Activated CD4-positive, alpha-beta T cell treated with anti-CD3 and anti-CD28 coated beads, Interleukin-2, Interleukin-6, amounts not matched to agents 100 ng/mL and 50 ng/mL, durations not matched to agents 16 hours and 8 hours (primary cell): Measurements from ENCODE around the gene DPF3.

Experiments
- DNase-seq: peaks from one replicate; pipeline ENCODE4 v3.0.0-alpha.2; 2020

Gene DPF3

GRCh38 chr14:72792051-72792788 is 101.7 kb downstream of the DPF3 start:
- DNase-seq = no peak

GRCh38 chr14:72790887-72791566 is 102.9 kb downstream of the DPF3 start:
- DNase-seq = no peak

- no peak for DNase-seq
Observed at GRCh38 chr14:72788972-72789728, 104.8 kb downstream of the DPF3 start.

GRCh38 chr14:72788255-72788654 is 105.6 kb downstream of the DPF3 start:
- no peak for DNase-seq

GRCh38 chr14:72787841-72788240 is 106.1 kb downstream of the DPF3 start:
- no peak for DNase-seq

- DNase-seq = no peak
Observed at GRCh38 chr14:72786378-72787350, 107.2 kb downstream of the DPF3 start.

- DNase-seq = no peak
Observed at GRCh38 chr14:72783741-72784140, 110.2 kb downstream of the DPF3 start.

- no peak for DNase-seq
Observed at GRCh38 chr14:72782817-72783216, 111.1 kb downstream of the DPF3 start.

GRCh38 chr14:72781561-72782508 is 112.1 kb downstream of the DPF3 start:
- DNase-seq = no peak

GRCh38 chr14:72780751-72781150 is 113.2 kb downstream of the DPF3 start:
- DNase-seq = no peak

- no peak for DNase-seq
Observed at GRCh38 chr14:72779679-72780078, 114.2 kb downstream of the DPF3 start.

- no peak for DNase-seq
Observed at GRCh38 chr14:72777636-72778035, 116.3 kb downstream of the DPF3 start.

- no peak for DNase-seq
Observed at GRCh38 chr14:72776701-72777261, 117.1 kb downstream of the DPF3 start.

- DNase-seq = no peak
Observed at GRCh38 chr14:72775923-72776554, 117.9 kb downstream of the DPF3 start.

GRCh38 chr14:72774894-72775620 is 118.8 kb downstream of the DPF3 start:
- DNase-seq = no peak

GRCh38 chr14:72774141-72774540 is 119.8 kb downstream of the DPF3 start:
- DNase-seq = no peak

GRCh38 chr14:72771561-72771960 is 122.3 kb downstream of the DPF3 start:
- no peak for DNase-seq

- DNase-seq = no peak
Observed at GRCh38 chr14:72766296-72766695, 127.6 kb downstream of the DPF3 start.

GRCh38 chr14:72763892-72764291 is 130.0 kb downstream of the DPF3 start:
- DNase-seq = no peak

- DNase-seq = no peak
Observed at GRCh38 chr14:72759670-72760069, 134.2 kb downstream of the DPF3 start.
